Cardiac fibroblast (primary cell): ENCODE measurements around the gene ARHGAP9.
"Not testable (repeated sequence)": the region's sequence is repeated elsewhere in the genome, so short reads cannot be mapped to it uniquely, and the experiment has no call there.

Experiments used
- DNase-seq, 2 donors: peaks; one replicate each; pipeline versions ENCODE4 v3.0.0 to v3.0.0-alpha.2; 2010; ENCODE audit warnings: low read depth in 2 of 2
- H3K4me3 ChIP-seq, 2 donors: replicated peaks in 1 of 2; 1 replicate in 1 of 2; 2 replicates in 1 of 2; pipeline ENCODE4 v1.5.1; 2011; ENCODE audit warnings: low read depth in 2 of 2, low read length in 2 of 2, mild to moderate bottlenecking in 2 of 2, moderate library complexity in 1 of 2
- CTCF ChIP-seq: IDR thresholded peaks from one replicate; pipeline ENCODE4 v1.5.1; 2011; ENCODE audit warnings: low read depth, mild to moderate bottlenecking, low read length, inconsistent platforms

Gene ARHGAP9

GRCh38 chr12:57512665-57513064 lies 33.0 kb upstream of the ARHGAP9 start:
- H3K4me3 ChIP-seq = no peak overlapping the region
- TF ChIP-seq CTCF = no peak
- DNase-seq = no peak

GRCh38 chr12:57511588-57512325 lies 32.1 kb upstream of the ARHGAP9 start:
- DNase-seq = no peak
- TF ChIP-seq CTCF = no peak
- H3K4me3 ChIP-seq = no peak overlapping the region

- TF ChIP-seq CTCF = no peak
- DNase-seq = no peak
- no peak overlapping the region for H3K4me3 ChIP-seq
Measured at GRCh38 chr12:57511161-57511560, 31.5 kb upstream of the ARHGAP9 start.

- DNase-seq, H3K4me3 ChIP-seq: not testable (repeated sequence)
Measured at GRCh38 chr12:57507796-57508195, 28.1 kb upstream of the ARHGAP9 start.

DNA sequence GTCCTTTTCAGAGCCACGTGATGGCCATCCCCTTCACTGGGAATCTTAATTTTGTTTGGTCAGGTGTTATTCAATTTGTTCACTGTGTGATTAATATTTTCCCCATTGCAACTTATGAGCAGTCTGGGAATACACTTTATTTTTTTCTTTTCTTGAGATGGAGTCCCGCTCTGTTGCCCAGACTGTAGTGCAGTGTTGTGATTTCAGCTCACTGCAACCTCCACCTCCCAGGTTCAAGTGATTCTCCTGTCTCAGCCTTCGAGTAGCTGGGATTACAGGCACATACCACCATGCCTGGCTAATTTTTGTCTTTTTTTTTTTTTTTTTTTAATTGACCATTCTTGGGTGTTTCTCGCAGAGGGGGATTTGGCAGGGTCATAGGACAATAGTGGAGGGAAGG lies 26.9 kb upstream of the ARHGAP9 start:
- not testable (repeated sequence) for DNase-seq, H3K4me3 ChIP-seq

DNA sequence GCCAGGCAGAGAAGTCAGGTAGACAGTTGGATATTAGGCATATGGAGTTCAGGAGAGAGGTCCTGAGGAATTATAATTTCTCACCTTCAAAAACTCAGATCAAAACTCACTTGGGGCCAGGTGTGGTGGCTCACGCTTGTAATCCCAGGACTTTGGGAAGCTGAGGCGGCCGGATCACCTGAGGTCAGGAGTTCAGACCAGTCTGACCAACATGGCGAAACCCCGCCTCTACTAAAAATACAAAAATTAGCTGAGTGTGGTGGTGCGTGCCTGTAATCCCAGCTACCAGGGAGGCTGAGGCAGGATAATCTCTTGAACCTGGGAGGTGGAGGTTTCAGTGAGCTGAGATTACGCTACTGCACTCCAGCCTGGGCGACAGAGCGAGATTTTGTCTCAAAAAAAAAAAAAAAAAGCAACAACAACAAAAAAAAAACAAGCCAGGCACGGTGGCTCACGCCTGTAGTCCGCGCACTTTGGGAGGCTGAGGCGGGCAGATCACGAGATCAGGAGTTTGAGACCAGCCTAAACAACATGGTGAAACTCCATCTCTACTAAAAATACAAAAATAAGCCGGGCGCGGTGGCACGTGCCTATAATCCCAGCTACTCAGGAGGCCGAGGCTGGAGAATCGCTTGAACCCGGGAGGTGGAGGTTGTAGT lies 22.8 kb upstream of the ARHGAP9 start:
- not testable (repeated sequence) for H3K4me3 ChIP-seq, DNase-seq

DNA sequence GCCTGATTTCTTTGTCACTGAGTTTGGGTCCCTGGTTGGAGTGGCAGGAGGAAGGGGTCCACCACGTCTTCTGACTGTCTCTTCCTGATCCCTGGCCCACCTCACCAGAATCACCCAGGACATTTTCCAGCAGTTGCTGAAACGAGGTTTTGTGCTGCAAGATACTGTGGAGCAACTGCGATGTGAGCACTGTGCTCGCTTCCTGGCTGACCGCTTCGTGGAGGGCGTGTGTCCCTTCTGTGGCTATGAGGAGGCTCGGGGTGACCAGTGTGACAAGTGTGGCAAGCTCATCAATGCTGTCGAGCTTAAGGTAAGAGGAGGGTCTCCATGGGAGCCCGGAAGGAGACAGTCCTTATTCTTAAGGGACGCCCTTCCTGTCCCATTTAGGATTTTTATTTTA lies 20.5 kb upstream of the ARHGAP9 start:
- no peak for DNase-seq
- no peak overlapping the region for H3K4me3 ChIP-seq
- TF ChIP-seq CTCF = no peak

GRCh38 chr12:57498571-57498970 lies 18.9 kb upstream of the ARHGAP9 start:
- DNase-seq = no peak
- no peak for TF ChIP-seq CTCF
- H3K4me3 ChIP-seq = no peak overlapping the region
